Measurements from ENCODE around the gene TAF11L6.
"Not testable (repeated sequence)": the region's sequence is repeated elsewhere in the genome, so short reads cannot be mapped to it uniquely, and the experiment has no call there.

TAF11L6 gene

GRCh38 chr5:17528369-17528768, at the start of gene TAF11L6:
TSS of gene TAF11L6 (plus strand) at chr5:17528669.
- DNase-seq (ENCODE audit: low read depth in 2 of 2): not testable (repeated sequence)

- no peak for DNase-seq (ENCODE audit: low read depth in 2 of 2)
Observed at GRCh38 chr5:17481378-17481777, 47.1 kb upstream of the TAF11L6 start.

GRCh38 chr5:17482790-17483189, 45.7 kb upstream of the TAF11L6 start:
- DNase-seq (ENCODE audit: low read depth in 2 of 2): no peak

- DNase-seq (ENCODE audit: low read depth in 2 of 2): not testable (repeated sequence)
Observed at GRCh38 chr5:17486464-17487173, 41.9 kb upstream of the TAF11L6 start.

- no peak for DNase-seq (ENCODE audit: low read depth in 2 of 2)
Observed at GRCh38 chr5:17487174-17487512, 41.3 kb upstream of the TAF11L6 start.

GRCh38 chr5:17491257-17491656, 37.2 kb upstream of the TAF11L6 start:
- DNase-seq (ENCODE audit: low read depth in 2 of 2): not testable (repeated sequence)

- no peak for DNase-seq (ENCODE audit: low read depth in 2 of 2)
Observed at GRCh38 chr5:17492770-17493169, 35.7 kb upstream of the TAF11L6 start.

GRCh38 chr5:17497446-17497845, 31.0 kb upstream of the TAF11L6 start:
- no peak for DNase-seq (ENCODE audit: low read depth in 2 of 2)

- not testable (repeated sequence) for DNase-seq (ENCODE audit: low read depth in 2 of 2)
Observed at GRCh38 chr5:17497931-17498330, 30.5 kb upstream of the TAF11L6 start, which contains the start of gene TAF11L2. TSS of gene TAF11L2 (plus strand) at chr5:17498231.

GRCh38 chr5:17511775-17512325, 16.6 kb upstream of the TAF11L6 start:
- DNase-seq (ENCODE audit: low read depth in 2 of 2): no peak

GRCh38 chr5:17517526-17517925, 10.9 kb upstream of the TAF11L6 start:
- not testable (repeated sequence) for DNase-seq (ENCODE audit: low read depth in 2 of 2)

GRCh38 chr5:17518067-17518466, 10.4 kb upstream of the TAF11L6 start, which contains the start of gene TAF11L3:
TSS of gene TAF11L3 (plus strand) at chr5:17518367.
- not testable (repeated sequence) for DNase-seq (ENCODE audit: low read depth in 2 of 2)

- not testable (repeated sequence) for DNase-seq (ENCODE audit: low read depth in 2 of 2)
Observed at GRCh38 chr5:17519508-17519907, 9.0 kb upstream of the TAF11L6 start.

- not testable (repeated sequence) for DNase-seq (ENCODE audit: low read depth in 2 of 2)
Observed at GRCh38 chr5:17521501-17521900, 7.0 kb upstream of the TAF11L6 start, which contains the start of gene TAF11L4. TSS of gene TAF11L4 (plus strand) at chr5:17521801.

GRCh38 chr5:17524935-17525334, 3.5 kb upstream of the TAF11L6 start, which contains the start of gene TAF11L5:
TSS of gene TAF11L5 (plus strand) at chr5:17525235.
- not testable (repeated sequence) for DNase-seq (ENCODE audit: low read depth in 2 of 2)

- DNase-seq (ENCODE audit: low read depth in 2 of 2): not testable (repeated sequence)
Observed at GRCh38 chr5:17526504-17526903, 2.0 kb upstream of the TAF11L6 start.
